ENCODE data around the gene JAG1.

DNA sequence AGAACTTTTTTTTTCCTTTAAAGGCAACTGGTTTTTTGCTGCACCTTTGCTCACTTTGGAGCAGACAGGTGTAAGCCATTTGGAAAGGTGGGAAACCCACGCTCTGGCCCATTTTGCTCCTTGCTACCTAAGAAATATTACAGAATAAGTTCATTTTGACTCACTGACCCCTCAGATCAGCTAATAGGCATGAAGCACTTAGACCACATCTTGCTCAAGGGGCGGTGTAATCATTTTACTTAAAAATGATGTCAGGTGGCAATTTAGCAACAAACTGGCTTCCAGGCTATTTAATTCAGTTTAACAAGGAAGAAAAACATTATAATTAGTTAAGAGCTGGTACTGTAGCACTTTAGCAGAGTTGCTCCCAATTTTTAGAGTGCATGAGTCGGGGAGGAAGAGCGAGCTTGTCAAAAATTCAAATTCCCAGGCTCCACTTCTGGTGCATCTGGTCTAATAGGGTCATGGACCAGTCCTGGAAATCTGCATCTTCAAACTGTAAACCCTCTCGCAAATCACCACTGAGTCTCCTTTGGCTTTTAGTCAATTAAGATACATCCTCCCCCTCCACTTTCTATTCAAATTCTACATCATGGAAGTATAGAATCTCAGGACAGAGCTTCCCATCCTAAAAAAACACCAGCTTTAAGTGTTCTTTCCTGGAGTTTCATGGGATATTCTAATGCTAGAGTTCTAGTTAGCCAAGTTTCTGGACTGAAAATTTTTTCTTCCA lies 38.2 kb downstream of the JAG1 start:
- TF ChIP-seq, protein P1, sequence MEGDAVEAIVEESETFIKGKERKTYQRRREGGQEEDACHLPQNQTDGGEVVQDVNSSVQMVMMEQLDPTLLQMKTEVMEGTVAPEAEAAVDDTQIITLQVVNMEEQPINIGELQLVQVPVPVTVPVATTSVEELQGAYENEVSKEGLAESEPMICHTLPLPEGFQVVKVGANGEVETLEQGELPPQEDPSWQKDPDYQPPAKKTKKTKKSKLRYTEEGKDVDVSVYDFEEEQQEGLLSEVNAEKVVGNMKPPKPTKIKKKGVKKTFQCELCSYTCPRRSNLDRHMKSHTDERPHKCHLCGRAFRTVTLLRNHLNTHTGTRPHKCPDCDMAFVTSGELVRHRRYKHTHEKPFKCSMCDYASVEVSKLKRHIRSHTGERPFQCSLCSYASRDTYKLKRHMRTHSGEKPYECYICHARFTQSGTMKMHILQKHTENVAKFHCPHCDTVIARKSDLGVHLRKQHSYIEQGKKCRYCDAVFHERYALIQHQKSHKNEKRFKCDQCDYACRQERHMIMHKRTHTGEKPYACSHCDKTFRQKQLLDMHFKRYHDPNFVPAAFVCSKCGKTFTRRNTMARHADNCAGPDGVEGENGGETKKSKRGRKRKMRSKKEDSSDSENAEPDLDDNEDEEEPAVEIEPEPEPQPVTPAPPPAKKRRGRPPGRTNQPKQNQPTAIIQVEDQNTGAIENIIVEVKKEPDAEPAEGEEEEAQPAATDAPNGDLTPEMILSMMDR (optimal IDR thresholded peaks at IDR 0.05 in 1 of 3, IDR thresholded peaks at IDR 0.05 in 1 of 3, conservative IDR thresholded peaks at IDR 0.05 in 1 of 3; ENCODE audit: extremely low read depth in 1 of 3, insufficient read depth in 2 of 3, low read length in 3 of 3): no peak
- no peak for TF ChIP-seq EZH2 (IDR thresholded peaks at IDR 0.05; ENCODE audit: low read length)
